ENCODE data around the gene AGTRAP. TPM values are rescaled to one million over a fixed set of nuclear protein-coding genes. Genes with fewer than 3 reads are reported as not detected.

The AGTRAP gene
- total and polyA plus RNA-seq, 9 of the 15 experiments (the other 6 are each of a cell fraction or from before 2014, with no cell fraction given), result 26.8 to 105 (median 57.5) TPM

DNA sequence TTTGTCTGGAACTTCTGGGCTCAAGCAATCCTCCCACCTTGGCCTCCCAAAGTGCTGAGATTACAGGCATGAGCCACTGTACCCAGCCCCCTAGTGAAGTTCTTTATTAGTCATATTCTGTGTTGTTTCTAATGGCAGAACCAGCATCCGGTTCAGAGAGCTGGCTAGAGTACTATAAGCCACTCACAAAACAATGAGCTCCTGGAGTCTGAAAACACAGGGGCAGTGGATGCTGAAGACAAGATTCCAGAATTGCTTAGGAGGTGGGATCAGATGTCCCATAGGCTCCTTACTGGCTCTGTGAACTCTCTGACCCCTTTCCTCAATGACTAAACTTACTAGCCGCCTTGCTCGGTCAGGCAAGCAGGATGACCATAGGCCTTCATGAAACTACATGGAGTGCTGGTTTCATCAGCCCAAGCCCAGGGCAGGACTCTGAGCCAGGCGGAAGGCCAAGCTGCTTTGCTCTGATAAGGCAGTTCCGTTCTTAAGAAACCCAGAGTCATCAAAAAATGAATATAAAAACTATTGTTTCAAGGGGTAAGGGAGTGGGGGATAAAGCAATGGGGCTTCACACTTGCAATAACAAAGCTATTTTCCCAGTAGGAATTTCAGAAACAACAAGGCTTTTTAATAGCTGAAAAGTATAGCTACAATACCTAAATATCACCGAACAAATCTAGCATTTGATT, 61.7 kb downstream of the AGTRAP start (continued):
- TF ChIP-seq ESRRA (IDR thresholded peaks at IDR 0.05; ENCODE audit: borderline replicate concordance, low read depth) (peak; percentile 68; the same call in 1 of the 2 replicates), ZZZ3 (IDR thresholded peaks at IDR 0.05) (no peak), POLR2B (IDR thresholded peaks at IDR 0.05; ENCODE audit: low read depth, partially characterized antibody) (peak; percentile 53), NCOR1 (IDR thresholded peaks at IDR 0.05) (no peak), ZNF124 (CRISPR knock-in tag; IDR thresholded peaks at IDR 0.05) (no peak), ZNF57 (CRISPR knock-in tag; IDR thresholded peaks at IDR 0.05) (no peak), SNIP1 (IDR thresholded peaks at IDR 0.05; ENCODE audit: low read depth) (no peak), ZNF239 (CRISPR knock-in tag; IDR thresholded peaks at IDR 0.05) (peak; percentile 80), HMGN3 (IDR thresholded peaks at IDR 0.05; ENCODE audit: borderline replicate concordance, extremely low read depth, insufficient read length, low read depth, low read length) (no peak), KDM2B (CRISPR knock-in tag; IDR thresholded peaks at IDR 0.05) (0 out of 2 replicates have a peak, but pooled peaks have one; percentile 79), ZNF507 (tag; conservative IDR thresholded peaks at IDR 0.05) (no peak), ZC3H11A (IDR thresholded peaks at IDR 0.05; ENCODE audit: low read depth, low read length) (0 out of 2 replicates have a peak, but pooled peaks have one; percentile 33), FOSL1 (tag; conservative IDR thresholded peaks at IDR 0.05) (0 out of 2 replicates have a peak, but pooled peaks have one; percentile 69), CSDE1 (IDR thresholded peaks at IDR 0.05) (no peak), KDM5B (IDR thresholded peaks at IDR 0.05; ENCODE audit: insufficient replicate concordance, low read depth, low read length) (peak; percentile 49), ZNF785 (CRISPR knock-in tag; IDR thresholded peaks at IDR 0.05) (no peak), SRSF3 (IDR thresholded peaks at IDR 0.05; ENCODE audit: insufficient read depth, low read length) (no peak), XRCC3 (IDR thresholded peaks at IDR 0.05) (no peak), GABPB2 (CRISPR knock-in tag; conservative IDR thresholded peaks at IDR 0.05) (no peak), ZFP1 (CRISPR knock-in tag; IDR thresholded peaks at IDR 0.05) (no peak)
- TF ChIP-seq, protein P1, sequence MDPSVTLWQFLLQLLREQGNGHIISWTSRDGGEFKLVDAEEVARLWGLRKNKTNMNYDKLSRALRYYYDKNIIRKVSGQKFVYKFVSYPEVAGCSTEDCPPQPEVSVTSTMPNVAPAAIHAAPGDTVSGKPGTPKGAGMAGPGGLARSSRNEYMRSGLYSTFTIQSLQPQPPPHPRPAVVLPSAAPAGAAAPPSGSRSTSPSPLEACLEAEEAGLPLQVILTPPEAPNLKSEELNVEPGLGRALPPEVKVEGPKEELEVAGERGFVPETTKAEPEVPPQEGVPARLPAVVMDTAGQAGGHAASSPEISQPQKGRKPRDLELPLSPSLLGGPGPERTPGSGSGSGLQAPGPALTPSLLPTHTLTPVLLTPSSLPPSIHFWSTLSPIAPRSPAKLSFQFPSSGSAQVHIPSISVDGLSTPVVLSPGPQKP (CRISPR knock-in tag; IDR thresholded peaks at IDR 0.05), result no peak
- TF ChIP-seq, protein P2, sequence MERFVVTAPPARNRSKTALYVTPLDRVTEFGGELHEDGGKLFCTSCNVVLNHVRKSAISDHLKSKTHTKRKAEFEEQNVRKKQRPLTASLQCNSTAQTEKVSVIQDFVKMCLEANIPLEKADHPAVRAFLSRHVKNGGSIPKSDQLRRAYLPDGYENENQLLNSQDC (CRISPR knock-in tag; IDR thresholded peaks at IDR 0.05), result no peak
- TF ChIP-seq, protein P3, sequence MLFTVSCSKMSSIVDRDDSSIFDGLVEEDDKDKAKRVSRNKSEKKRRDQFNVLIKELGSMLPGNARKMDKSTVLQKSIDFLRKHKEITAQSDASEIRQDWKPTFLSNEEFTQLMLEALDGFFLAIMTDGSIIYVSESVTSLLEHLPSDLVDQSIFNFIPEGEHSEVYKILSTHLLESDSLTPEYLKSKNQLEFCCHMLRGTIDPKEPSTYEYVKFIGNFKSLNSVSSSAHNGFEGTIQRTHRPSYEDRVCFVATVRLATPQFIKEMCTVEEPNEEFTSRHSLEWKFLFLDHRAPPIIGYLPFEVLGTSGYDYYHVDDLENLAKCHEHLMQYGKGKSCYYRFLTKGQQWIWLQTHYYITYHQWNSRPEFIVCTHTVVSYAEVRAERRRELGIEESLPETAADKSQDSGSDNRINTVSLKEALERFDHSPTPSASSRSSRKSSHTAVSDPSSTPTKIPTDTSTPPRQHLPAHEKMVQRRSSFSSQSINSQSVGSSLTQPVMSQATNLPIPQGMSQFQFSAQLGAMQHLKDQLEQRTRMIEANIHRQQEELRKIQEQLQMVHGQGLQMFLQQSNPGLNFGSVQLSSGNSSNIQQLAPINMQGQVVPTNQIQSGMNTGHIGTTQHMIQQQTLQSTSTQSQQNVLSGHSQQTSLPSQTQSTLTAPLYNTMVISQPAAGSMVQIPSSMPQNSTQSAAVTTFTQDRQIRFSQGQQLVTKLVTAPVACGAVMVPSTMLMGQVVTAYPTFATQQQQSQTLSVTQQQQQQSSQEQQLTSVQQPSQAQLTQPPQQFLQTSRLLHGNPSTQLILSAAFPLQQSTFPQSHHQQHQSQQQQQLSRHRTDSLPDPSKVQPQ (CRISPR knock-in tag; IDR thresholded peaks at IDR 0.05; ENCODE audit: borderline replicate concordance), result no peak
- TF ChIP-seq, protein P4, sequence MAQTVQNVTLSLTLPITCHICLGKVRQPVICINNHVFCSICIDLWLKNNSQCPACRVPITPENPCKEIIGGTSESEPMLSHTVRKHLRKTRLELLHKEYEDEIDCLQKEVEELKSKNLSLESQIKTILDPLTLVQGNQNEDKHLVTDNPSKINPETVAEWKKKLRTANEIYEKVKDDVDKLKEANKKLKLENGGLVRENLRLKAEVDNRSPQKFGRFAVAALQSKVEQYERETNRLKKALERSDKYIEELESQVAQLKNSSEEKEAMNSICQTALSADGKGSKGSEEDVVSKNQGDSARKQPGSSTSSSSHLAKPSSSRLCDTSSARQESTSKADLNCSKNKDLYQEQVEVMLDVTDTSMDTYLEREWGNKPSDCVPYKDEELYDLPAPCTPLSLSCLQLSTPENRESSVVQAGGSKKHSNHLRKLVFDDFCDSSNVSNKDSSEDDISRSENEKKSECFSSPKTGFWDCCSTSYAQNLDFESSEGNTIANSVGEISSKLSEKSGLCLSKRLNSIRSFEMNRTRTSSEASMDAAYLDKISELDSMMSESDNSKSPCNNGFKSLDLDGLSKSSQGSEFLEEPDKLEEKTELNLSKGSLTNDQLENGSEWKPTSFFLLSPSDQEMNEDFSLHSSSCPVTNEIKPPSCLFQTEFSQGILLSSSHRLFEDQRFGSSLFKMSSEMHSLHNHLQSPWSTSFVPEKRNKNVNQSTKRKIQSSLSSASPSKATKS (CRISPR knock-in tag; IDR thresholded peaks at IDR 0.05), result 0 out of 2 replicates have a peak, but pooled peaks have one; percentile 55
